Endothelial cell of umbilical vein (primary cell): Measurements from ENCODE around the gene ESPNL. TPM values are rescaled to one million over a fixed set of nuclear protein-coding genes. Genes with fewer than 3 reads are reported as not detected.

Experiments
- BruUV-seq: library from RNA; stranded (reverse); fragments of 400-500 nt; replicated peaks from 2 replicates; lab custom pipeline; 2021; lab: Mats Ljungman, UMichigan
- CTCF ChIA-PET: fragments of 300-600, 350-600 bp; sonication (Branson Sonifier 250); formaldehyde crosslinking; loops from one replicate; lab custom pipeline; 2021; ENCODE audit warnings: antibody characterized with exemption, inconsistent platforms; lab: Charles Lee
- POLR2A ChIA-PET: fragments of 300-600, 350-600 bp; sonication (Branson Sonifier 250); formaldehyde crosslinking; loops from one replicate; lab custom pipeline; 2021; ENCODE audit warnings: antibody characterized with exemption, inconsistent platforms; lab: Charles Lee
- DNase-seq: peaks from one replicate; pipeline ENCODE4 v3.0.0-alpha.2; 2011; ENCODE audit warnings: low read depth, low spot score
- FAIRE-seq: peaks from 2 replicates; lab custom pipeline; 2011; peaks lifted over from hg19 to GRCh38; lab: Jason Lieb, UNC
- H2AFZ ChIP-seq: 2 replicates; pipeline ENCODE4 v1.6.0; 2012; ENCODE audit warnings: low read depth, low read length, control low read depth, inconsistent platforms
- H3K27ac ChIP-seq: 2 replicates; pipeline ENCODE4 v1.5.1; 2011; ENCODE audit warnings: low read depth, mild to moderate bottlenecking, control low read depth, low read length, moderate library complexity; ENCODE audit not compliant: insufficient read depth
- H3K27me3 ChIP-seq, 2 experiments: 2 replicates each; pipeline versions ENCODE4 v1.6.0 to v1.6.1; 2011; ENCODE audit warnings: low read length in 2 of 2, mixed read lengths in 1 of 2; ENCODE audit not compliant: control insufficient read depth in 2 of 2, insufficient read depth in 2 of 2
- H3K36me3 ChIP-seq, 2 experiments: 2 replicates in 1 of 2; 3 replicates in 1 of 2; pipeline ENCODE4 v1.5.1; 2011; ENCODE audit warnings: low read length in 2 of 2, mild to moderate bottlenecking in 1 of 2, moderate library complexity in 1 of 2; ENCODE audit not compliant: control insufficient read depth in 2 of 2, insufficient read depth in 2 of 2; ENCODE audit errors: extremely low read depth in 1 of 2
- H3K4me1 ChIP-seq: 3 replicates; pipeline ENCODE4 v1.5.1; 2011; ENCODE audit warnings: mild to moderate bottlenecking, low read length; ENCODE audit not compliant: control insufficient read depth, insufficient read depth; ENCODE audit errors: extremely low read depth
- H3K4me2 ChIP-seq: 2 replicates; pipeline ENCODE4 v1.6.1; 2011; ENCODE audit warnings: low read length, control low read depth, mixed read lengths; ENCODE audit not compliant: insufficient read depth
- H3K4me3 ChIP-seq, 3 experiments: fragments of 200-600 bp in 1 of 3; sonication (generic), shearing (Covaris generic) in 1 of 3; replicated peaks in 1 of 3; 2 replicates each; pipeline ENCODE4 v1.5.1; 2011 to 2016; ENCODE audit warnings: control low read depth in 3 of 3, low read length in 3 of 3, mild to moderate bottlenecking in 2 of 3, inconsistent platforms in 1 of 3, low read depth in 1 of 3, moderate library complexity in 1 of 3; ENCODE audit not compliant: insufficient read depth in 1 of 3
- H3K79me2 ChIP-seq: 2 replicates; pipeline ENCODE4 v1.6.0; 2012; ENCODE audit warnings: low read length, inconsistent platforms; ENCODE audit not compliant: control insufficient read depth, insufficient read depth
- H3K9ac ChIP-seq: replicated peaks from 2 replicates; pipeline ENCODE3; 2011; ENCODE audit warnings: low read length, control low read depth; ENCODE audit not compliant: insufficient read depth; ENCODE audit errors: extremely low read depth
- H3K9me1 ChIP-seq: replicated peaks from 3 replicates; pipeline ENCODE4 v1.6.0; 2011; ENCODE audit warnings: mild to moderate bottlenecking, low read length; ENCODE audit not compliant: control insufficient read depth, insufficient read depth; ENCODE audit errors: extremely low read depth
- H3K9me3 ChIP-seq: replicated peaks from 2 replicates; pipeline ENCODE4 v1.5.1; 2012; ENCODE audit warnings: low read length, inconsistent platforms; ENCODE audit not compliant: control insufficient read depth, insufficient read depth
- H4K20me1 ChIP-seq: replicated peaks from 2 replicates; pipeline ENCODE3; 2011; ENCODE audit warnings: mild to moderate bottlenecking, low read length; ENCODE audit not compliant: control insufficient read depth, insufficient read depth; ENCODE audit errors: extremely low read depth
- EZH2 ChIP-seq: IDR thresholded peaks from 2 replicates; pipeline ENCODE4 v1.6.1; 2012; ENCODE audit warnings: borderline replicate concordance, low read depth, mild to moderate bottlenecking, moderate library complexity, low read length, inconsistent platforms; ENCODE audit not compliant: severe bottlenecking
- FOS ChIP-seq: IDR thresholded peaks from 2 replicates; pipeline ENCODE4 v1.6.1; 2011; ENCODE audit warnings: mild to moderate bottlenecking, low read length, moderate library complexity, borderline replicate concordance; ENCODE audit not compliant: insufficient read depth
- GATA2 ChIP-seq: IDR thresholded peaks from 2 replicates; pipeline ENCODE4 v1.7.0; 2011; ENCODE audit warnings: low read depth, mild to moderate bottlenecking, moderate library complexity, mixed read lengths, low read length; ENCODE audit not compliant: insufficient read length, insufficient read depth
- JUN ChIP-seq: IDR thresholded peaks from 2 replicates; pipeline ENCODE4 v1.6.1; 2011; ENCODE audit warnings: borderline replicate concordance, low read depth; ENCODE audit not compliant: insufficient read length, insufficient read depth
- MYC ChIP-seq: IDR thresholded peaks from one replicate; pipeline ENCODE4 v1.6.1; 2011; ENCODE audit warnings: mild to moderate bottlenecking, low read depth, low read length
- POLR2A ChIP-seq: IDR thresholded peaks from 2 replicates; pipeline ENCODE4 v1.6.1; 2012; ENCODE audit warnings: low read depth, mild to moderate bottlenecking, control low read depth, low read length
- POLR2AphosphoS5 ChIP-seq: IDR thresholded peaks from 2 replicates; pipeline ENCODE4 v1.6.1; 2012; ENCODE audit warnings: low read depth, mild to moderate bottlenecking, control low read depth, low read length, moderate library complexity; ENCODE audit not compliant: insufficient read depth
- dilution Hi-C: fragments of 300-500 bp; cut with MboI; formaldehyde crosslinking; loops from one replicate; pipeline ENCODE4 v1.15.0; 2019; ENCODE audit warnings: low sequenced_read_pairs; ENCODE audit not compliant: extremely low pct_ligation_motif_present
- intact Hi-C: fragments of 100-400 bp; cut with micrococcal nuclease; formaldehyde crosslinking; loops from one replicate; pipeline ENCODE4 v1.10.0; 2022
- polyA plus RNA-seq, 4 experiments: library from polyadenylated mRNA; depleted of rRNA in 3 of 4; stranded (reverse) in 3 of 4; unstranded in 1 of 4; fragments of >200 nt; gene quantifications; 2 replicates each; pipeline versions ENCODE4 v1.2.1 to v1.2.3, GENCODE V29; 2011 to 2012; ENCODE audit warnings: missing spikeins in 1 of 4
- total RNA-seq: library from RNA; stranded (reverse); gene quantifications from 2 replicates; pipeline ENCODE4 v1.2.3, GENCODE V29; 2021
- TF ChIP-seq, protein P1 (sequence below), 2 donors: IDR thresholded peaks; 1 replicate in 1 of 2; 2 replicates in 1 of 2; pipeline ENCODE4 v1.5.1; 2011; ENCODE audit warnings: low read length in 2 of 2, mild to moderate bottlenecking in 2 of 2, moderate library complexity in 2 of 2, control low read depth in 1 of 2, inconsistent platforms in 1 of 2, low read depth in 1 of 2; ENCODE audit not compliant: insufficient read depth in 1 of 2; ENCODE audit errors: extremely low read depth in 1 of 2
- TF ChIP-seq, protein P2 (sequence below): IDR thresholded peaks from 2 replicates; pipeline ENCODE4 v1.6.1; 2011; ENCODE audit not compliant: insufficient read depth, insufficient read length

The ESPNL gene
- total and polyA plus RNA-seq, 2 donors (not counting 3 experiments of a cell fraction or from before 2014, with no cell fraction given) = not detected

DNA sequence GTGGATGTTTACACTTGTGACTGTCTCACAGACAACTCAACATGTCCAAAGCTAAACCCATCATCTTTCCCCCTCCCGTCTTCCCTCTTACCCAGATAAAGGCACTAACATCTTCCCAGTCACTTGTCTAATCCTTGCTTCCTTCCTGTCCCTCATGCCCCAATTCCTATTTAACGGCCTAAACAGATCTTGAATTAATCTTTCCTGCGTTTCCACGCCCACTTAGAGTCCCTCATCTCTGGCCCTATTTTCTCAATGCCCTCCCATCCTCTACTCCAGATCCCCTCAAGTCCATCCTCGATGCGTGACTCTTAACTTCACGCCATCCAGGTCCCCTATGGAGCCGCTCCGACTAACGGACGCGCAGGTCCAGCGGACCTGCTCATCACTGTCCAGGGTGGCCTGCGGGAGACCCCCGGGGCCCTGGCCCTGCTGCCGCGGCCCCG lies 40.0 kb upstream of the ESPNL start:
- Histone ChIP-seq H3K4me3 (peak overlapping the region; percentile 49 to 74 (median 64)), H3K9me1 (no peaks in the 10 kb centered on the region), H3K9me3 (no peaks in the 10 kb centered on the region), H3K27me3 (no peaks in the 10 kb centered on the region), H3K79me2 (peaks cover 7% of the 10 kb centered on the region), H3K4me2 (peak overlapping the region; percentile 76), H3K9ac (peak overlapping the region; percentile 75), H4K20me1 (no peaks in the 10 kb centered on the region), H3K4me1 (peaks cover 10% of the 10 kb centered on the region), H2AFZ (peak overlapping the region; percentile 58), H3K27ac (peak overlapping the region; percentile 54), H3K36me3 (peaks cover 0 to 6% of the 10 kb centered on the region in 2 experiments)
- DNase-seq = no peak
- ChIA-PET POLR2A (interaction anchor here (0.8 kb wide), 1 partner anchor 12 kb away, joined by 3 read pairs; no protein-coding TSS in a partner anchor), CTCF (interaction anchor here (1.0 to 2.7 kb wide), 3 partner anchors 137 to 203 kb away, joined by 5 to 7 read pairs (median 7); no protein-coding TSS in a partner anchor)
- FAIRE-seq = no peak
- no TSS peak for BruUV-seq
- intact Hi-C loops = loop anchor here (1.0 to 10.0 kb wide), 4 partner anchors 38 to 203 kb away; partner anchors contain the start of gene RAMP1
- TF ChIP-seq POLR2A = no peak
- no peak for TF ChIP-seq GATA2
- TF ChIP-seq, protein P1, sequence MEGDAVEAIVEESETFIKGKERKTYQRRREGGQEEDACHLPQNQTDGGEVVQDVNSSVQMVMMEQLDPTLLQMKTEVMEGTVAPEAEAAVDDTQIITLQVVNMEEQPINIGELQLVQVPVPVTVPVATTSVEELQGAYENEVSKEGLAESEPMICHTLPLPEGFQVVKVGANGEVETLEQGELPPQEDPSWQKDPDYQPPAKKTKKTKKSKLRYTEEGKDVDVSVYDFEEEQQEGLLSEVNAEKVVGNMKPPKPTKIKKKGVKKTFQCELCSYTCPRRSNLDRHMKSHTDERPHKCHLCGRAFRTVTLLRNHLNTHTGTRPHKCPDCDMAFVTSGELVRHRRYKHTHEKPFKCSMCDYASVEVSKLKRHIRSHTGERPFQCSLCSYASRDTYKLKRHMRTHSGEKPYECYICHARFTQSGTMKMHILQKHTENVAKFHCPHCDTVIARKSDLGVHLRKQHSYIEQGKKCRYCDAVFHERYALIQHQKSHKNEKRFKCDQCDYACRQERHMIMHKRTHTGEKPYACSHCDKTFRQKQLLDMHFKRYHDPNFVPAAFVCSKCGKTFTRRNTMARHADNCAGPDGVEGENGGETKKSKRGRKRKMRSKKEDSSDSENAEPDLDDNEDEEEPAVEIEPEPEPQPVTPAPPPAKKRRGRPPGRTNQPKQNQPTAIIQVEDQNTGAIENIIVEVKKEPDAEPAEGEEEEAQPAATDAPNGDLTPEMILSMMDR (IDR thresholded peaks at IDR 0.05; ENCODE audit: extremely low read depth in 1 of 2, insufficient read depth in 1 of 2, low read depth in 1 of 2, low read length in 2 of 2) = no peak
- TF ChIP-seq EZH2 = no peak
- TF ChIP-seq JUN = no peak
- TF ChIP-seq FOS = no peak
- TF ChIP-seq, protein P2, sequence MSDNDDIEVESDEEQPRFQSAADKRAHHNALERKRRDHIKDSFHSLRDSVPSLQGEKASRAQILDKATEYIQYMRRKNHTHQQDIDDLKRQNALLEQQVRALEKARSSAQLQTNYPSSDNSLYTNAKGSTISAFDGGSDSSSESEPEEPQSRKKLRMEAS = no peak
- TF ChIP-seq MYC = no peak
- TF ChIP-seq POLR2AphosphoS5 = no peak
- dilution Hi-C loops = no loop called here
